H1 (cell line): ENCODE measurements around the gene SLC2A4RG. TPM values are rescaled to one million over a fixed set of nuclear protein-coding genes. Genes with fewer than 3 reads are reported as not detected.

ENCODE experiments used
- CTCF ChIA-PET: fragments of 300-600 bp; sonication (Branson Sonifier 250); formaldehyde crosslinking; loops from one replicate; lab custom pipeline; 2021; ENCODE audit not compliant: partially characterized antibody; lab: Charles Lee
- POLR2A ChIA-PET: fragments of 300-600 bp; sonication (Branson Sonifier 250); formaldehyde crosslinking; loops from one replicate; lab custom pipeline; 2021; ENCODE audit warnings: inconsistent platforms; ENCODE audit not compliant: partially characterized antibody; lab: Charles Lee
- DNase-seq, 2 experiments: peaks; one replicate each; pipeline versions ENCODE4 v3.0.0 to v3.0.0-alpha.2; 2010 to 2022; ENCODE audit warnings: low spot score in 2 of 2, low read depth in 1 of 2, mixed read lengths in 1 of 2
- FAIRE-seq: peaks from 2 replicates; lab custom pipeline; 2011; peaks lifted over from hg19 to GRCh38; lab: Jason Lieb, UNC
- H2AFZ ChIP-seq: 2 replicates; pipeline ENCODE4 v1.8.1; 2012; ENCODE audit warnings: low read length, inconsistent platforms
- H2AK5ac ChIP-seq: 2 replicates; pipeline ENCODE4 v1.6.1; 2013; ENCODE audit warnings: low read depth, low read length
- H2BK120ac ChIP-seq: replicated peaks from 2 replicates; pipeline ENCODE3; 2013; ENCODE audit warnings: low read depth, low read length, inconsistent platforms
- H2BK12ac ChIP-seq: 2 replicates; pipeline ENCODE4 v1.6.1; 2013; ENCODE audit warnings: low read depth, low read length
- H2BK15ac ChIP-seq: 2 replicates; pipeline ENCODE4 v1.6.1; 2013; ENCODE audit warnings: low read length
- H2BK20ac ChIP-seq: 2 replicates; pipeline ENCODE4 v1.6.1; 2013; ENCODE audit warnings: low read length
- H2BK5ac ChIP-seq: 2 replicates; pipeline ENCODE4 v1.6.1; 2013; ENCODE audit warnings: low read depth, low read length
- H3K14ac ChIP-seq: 2 replicates; pipeline ENCODE4 v1.6.1; 2013; ENCODE audit warnings: inconsistent platforms; ENCODE audit not compliant: insufficient read length
- H3K18ac ChIP-seq: 2 replicates; pipeline ENCODE4 v1.6.1; 2013; ENCODE audit warnings: low read length; ENCODE audit errors: extremely low read depth
- H3K23ac ChIP-seq: 2 replicates; pipeline ENCODE4 v1.6.1; 2013; ENCODE audit warnings: inconsistent platforms; ENCODE audit not compliant: insufficient read length
- H3K23me2 ChIP-seq: 2 replicates; pipeline ENCODE4 v1.6.1; 2013; ENCODE audit warnings: low read depth, low read length
- H3K27ac ChIP-seq: 2 replicates; pipeline ENCODE4 v1.6.1; 2011; ENCODE audit warnings: low read depth, low read length, inconsistent platforms
- H3K27me3 ChIP-seq, 4 experiments: replicated peaks in 1 of 4; 1 replicate in 1 of 4; 2 replicates in 3 of 4; pipeline versions ENCODE4 v1.6.1 to v1.8.1; 2011 to 2013; ENCODE audit warnings: low read length in 3 of 4, mild to moderate bottlenecking in 3 of 4, inconsistent platforms in 2 of 4, mixed read lengths in 2 of 4, moderate library complexity in 1 of 4; ENCODE audit not compliant: control insufficient read depth in 3 of 4, insufficient read depth in 3 of 4; ENCODE audit errors: extremely low read depth in 1 of 4
- H3K36me3 ChIP-seq, 4 experiments: 2 replicates each; pipeline versions ENCODE4 v1.6.1 to v1.8.1; 2011 to 2013; ENCODE audit warnings: mild to moderate bottlenecking in 4 of 4, low read length in 3 of 4, moderate library complexity in 2 of 4, control low read depth in 1 of 4, inconsistent platforms in 1 of 4; ENCODE audit not compliant: insufficient read depth in 4 of 4, control insufficient read depth in 2 of 4
- H3K4ac ChIP-seq: replicated peaks from 2 replicates; pipeline ENCODE3; 2013; ENCODE audit warnings: low read length, low read depth, mixed read lengths, inconsistent platforms; ENCODE audit not compliant: insufficient read length
- H3K4me1 ChIP-seq, 4 experiments: replicated peaks in 1 of 4; 1 replicate in 1 of 4; 2 replicates in 3 of 4; pipeline versions ENCODE4 v1.6.1 to v1.8.1; 2011 to 2013; ENCODE audit warnings: low read length in 3 of 4, inconsistent platforms in 2 of 4, mixed read lengths in 1 of 4; ENCODE audit not compliant: insufficient read depth in 4 of 4, control insufficient read depth in 3 of 4
- H3K4me2 ChIP-seq, 2 experiments: 2 replicates each; pipeline versions ENCODE4 v1.6.1 to v1.8.1; 2011 to 2013; ENCODE audit warnings: low read depth in 2 of 2, low read length in 2 of 2, control low read depth in 1 of 2, inconsistent platforms in 1 of 2, mild to moderate bottlenecking in 1 of 2; ENCODE audit not compliant: insufficient read depth in 1 of 2
- H3K4me3 ChIP-seq, 4 experiments: fragments of 200-600, 300-600 bp in 1 of 4; sonication (generic), shearing (Covaris generic), sonication (Bioruptor Twin) in 1 of 4; 2 replicates each; pipeline versions ENCODE4 v1.5.1 to v1.8.1; 2011 to 2016; ENCODE audit warnings: low read length in 4 of 4, low read depth in 3 of 4, control low read depth in 2 of 4, inconsistent platforms in 2 of 4, mild to moderate bottlenecking in 2 of 4, mixed read lengths in 1 of 4, moderate library complexity in 1 of 4; ENCODE audit not compliant: insufficient read depth in 2 of 4; ENCODE audit errors: extremely low read depth in 1 of 4
- H3K56ac ChIP-seq: replicated peaks from 2 replicates; pipeline ENCODE3; 2013; ENCODE audit warnings: low read depth, mild to moderate bottlenecking, mixed read lengths, low read length, inconsistent platforms; ENCODE audit not compliant: insufficient read length
- H3K79me1 ChIP-seq: 2 replicates; pipeline ENCODE4 v1.6.1; 2013; ENCODE audit warnings: low read depth, low read length, control low read depth
- H3K79me2 ChIP-seq, 2 experiments: 2 replicates each; pipeline versions ENCODE4 v1.6.1 to v1.8.1; 2012 to 2013; ENCODE audit warnings: low read length in 2 of 2, mild to moderate bottlenecking in 2 of 2, inconsistent platforms in 1 of 2; ENCODE audit not compliant: insufficient read depth in 2 of 2, control insufficient read depth in 1 of 2
- H3K9ac ChIP-seq, 4 experiments: replicated peaks in 1 of 4; 1 replicate in 1 of 4; 2 replicates in 3 of 4; pipeline versions ENCODE4 v1.6.1 to v1.8.1; 2011 to 2013; ENCODE audit warnings: low read depth in 3 of 4, low read length in 3 of 4, control low read depth in 2 of 4, mild to moderate bottlenecking in 2 of 4, moderate library complexity in 2 of 4, inconsistent platforms in 1 of 4; ENCODE audit errors: extremely low read depth in 1 of 4
- H3K9me3 ChIP-seq, 2 experiments: 2 replicates each; pipeline versions ENCODE4 v1.6.1 to v1.8.1; 2012 to 2013; ENCODE audit warnings: mild to moderate bottlenecking in 2 of 2, moderate library complexity in 2 of 2, control low read depth in 1 of 2, inconsistent platforms in 1 of 2, low read depth in 1 of 2, low read length in 1 of 2, mixed read lengths in 1 of 2; ENCODE audit not compliant: insufficient read depth in 2 of 2
- H4K20me1 ChIP-seq, 2 experiments: replicated peaks in 1 of 2; 2 replicates each; pipeline versions ENCODE3 to v1.8.1; 2011 to 2013; ENCODE audit warnings: inconsistent platforms in 2 of 2, low read length in 2 of 2, mild to moderate bottlenecking in 1 of 2; ENCODE audit not compliant: insufficient read depth in 2 of 2, control insufficient read depth in 1 of 2
- H4K5ac ChIP-seq: 2 replicates; pipeline ENCODE4 v1.6.1; 2013; ENCODE audit warnings: low read length, low read depth, mixed read lengths, inconsistent platforms; ENCODE audit not compliant: insufficient read length
- H4K8ac ChIP-seq: 2 replicates; pipeline ENCODE4 v1.8.0; 2013; ENCODE audit warnings: mild to moderate bottlenecking, moderate library complexity, low read length, inconsistent platforms; ENCODE audit not compliant: insufficient read depth; ENCODE audit errors: extremely low read depth
- H4K91ac ChIP-seq: replicated peaks from 2 replicates; pipeline ENCODE3; 2013; ENCODE audit warnings: low read length, mixed read lengths, inconsistent platforms; ENCODE audit not compliant: insufficient read length
- ASH2L ChIP-seq: fragments of 200-600, 300-600 bp; sonication (generic); IDR thresholded peaks from one replicate; pipeline ENCODE4 v1.7.1; 2017; ENCODE audit warnings: low read length
- BACH1 ChIP-seq: IDR thresholded peaks from 2 replicates; pipeline ENCODE4 v1.6.1; 2012; ENCODE audit warnings: low read length, improper control_type of control experiment
- CEBPB ChIP-seq: IDR thresholded peaks from 2 replicates; pipeline ENCODE4 v1.6.1; 2012; ENCODE audit warnings: low read depth, low read length
- CHD2 ChIP-seq: IDR thresholded peaks from 2 replicates; pipeline ENCODE4 v1.6.1; 2012; ENCODE audit warnings: low read length, improper control_type of control experiment
- EZH2 ChIP-seq: fragments of 200-600 bp; sonication (generic); IDR thresholded peaks from 2 replicates; pipeline ENCODE4 v1.7.1; 2012; ENCODE audit warnings: low read depth, mild to moderate bottlenecking, moderate library complexity, low read length, inconsistent platforms; ENCODE audit not compliant: severe bottlenecking
- HDAC6 ChIP-seq: IDR thresholded peaks from one replicate; pipeline ENCODE4 v1.7.1; 2012; ENCODE audit warnings: low read depth, mild to moderate bottlenecking, inconsistent platforms, low read length, moderate library complexity
- MAFK ChIP-seq: IDR thresholded peaks from 2 replicates; pipeline ENCODE4 v1.6.1; 2012; ENCODE audit warnings: low read depth, mild to moderate bottlenecking, improper control_type of control experiment, low read length
- NRF1 ChIP-seq: IDR thresholded peaks from 2 replicates; pipeline ENCODE4 v1.6.1; 2011; ENCODE audit warnings: mild to moderate bottlenecking, low read depth, low read length, improper control_type of control experiment
- RXRA ChIP-seq: IDR thresholded peaks from 2 replicates; pipeline ENCODE4 v1.6.1; 2011; ENCODE audit warnings: low read depth, mild to moderate bottlenecking, low read length, moderate library complexity; ENCODE audit not compliant: insufficient read depth
- SAP30 ChIP-seq: fragments of 300-600 bp; sonication (generic); IDR thresholded peaks from 2 replicates; pipeline ENCODE4 v1.7.1; 2012; ENCODE audit warnings: low read length, moderate library complexity, mild to moderate bottlenecking, inconsistent platforms; ENCODE audit not compliant: insufficient read depth, insufficient replicate concordance
- SIX5 ChIP-seq: IDR thresholded peaks from 2 replicates; pipeline ENCODE4 v1.6.1; 2011; ENCODE audit warnings: mild to moderate bottlenecking, low read depth, low read length
- TEAD4 ChIP-seq: IDR thresholded peaks from 2 replicates; pipeline ENCODE4 v1.6.1; 2012; ENCODE audit warnings: low read depth, low read length, inconsistent platforms, mixed read lengths
- WGBS, 2 experiments: shearing (Covaris generic) in 1 of 2; methylation state at CpG; one replicate each; pipeline versions ENCODE4 v1.1.6 to v1.1.7; 2013 to 2015; ENCODE audit warnings: low lambda C conversion rate in 2 of 2, mixed read lengths in 2 of 2, inconsistent platforms in 1 of 2, low coverage in 1 of 2, missing lambda C conversion rate in 1 of 2; ENCODE audit not compliant: insufficient replicate concordance in 2 of 2, insufficient coverage in 1 of 2, insufficient read length in 1 of 2; ENCODE audit errors: extremely low coverage in 1 of 2, missing lambda C conversion rate in 1 of 2; 5-methylcytosine and 5-hydroxymethylcytosine counted together
- polyA plus RNA-seq, 7 experiments: library from polyadenylated mRNA; depleted of rRNA in 3 of 7; stranded (reverse) in 5 of 7; unstranded in 2 of 7; fragments of >200 nt in 5 of 7; fragments of 200-250 nt in 2 of 7; gene quantifications; 1 replicate in 5 of 7; 2 replicates in 1 of 7; 4 replicates in 1 of 7; pipeline versions ENCODE4 v1.2.1 to v1.2.3, GENCODE V29; 2011 to 2013; ENCODE audit warnings: missing spikeins in 2 of 7, mixed read lengths in 2 of 7
- total RNA-seq: library from RNA; stranded (reverse); fragmentation: NEBNext Ultra II Directional; extraction: Animal tissue kit (Norgen Biotek cat#: 25700); gene quantifications from 2 replicates; pipeline ENCODE4 v1.2.1, GENCODE V29; 2021

The SLC2A4RG gene
- total and polyA plus RNA-seq, 2 of the 8 experiments (the other 6 are each of a cell fraction or from before 2014, with no cell fraction given): 15.9 to 29.1 TPM

- Histone ChIP-seq H3K9ac (no peak overlapping the region), H4K91ac (no peak overlapping the region), H2BK15ac (no peak overlapping the region), H3K9me3 (no peaks in the 10 kb centered on the region), H4K8ac (peak overlapping the region; percentile 35; the same call in 1 of the 2 replicates), H3K4ac (no peak overlapping the region), H2BK5ac (no peak overlapping the region), H3K14ac (no peak overlapping the region), H3K56ac (no peak overlapping the region), H3K23ac (no peak overlapping the region), H3K79me1 (peaks cover 2% of the 10 kb centered on the region; the same call in 1 of the 2 replicates), H3K4me2 (no peak overlapping the region), H3K27ac (no peak overlapping the region), H2BK20ac (no peak overlapping the region), H2BK12ac (no peak overlapping the region), H4K20me1 (peaks cover 0 to 2% of the 10 kb centered on the region in 2 experiments), H3K18ac (no peak overlapping the region), H2BK120ac (no peak overlapping the region), H3K27me3 (no peaks in the 10 kb centered on the region), H3K79me2 (no peaks in the 10 kb centered on the region), H3K36me3 (peaks cover 0 to 4% (median 1%) of the 10 kb centered on the region in 4 experiments; a peak in 2 of 8 replicates), H3K4me3 (no peak overlapping the region), H2AFZ (no peak overlapping the region), H3K23me2 (no peaks in the 10 kb centered on the region; the same call in 1 of the 2 replicates), H3K4me1 (no peaks in the 10 kb centered on the region), H4K5ac (no peak overlapping the region), H2AK5ac (no peak overlapping the region)
- FAIRE-seq (no peak), DNase-seq (no peak)
- WGBS, 2 experiments: 91% methylated on average over 24 of the region's 26 CpGs; no CpG with 5 or more reads in 1 of the 2 experiments
- ChIA-PET CTCF (interaction anchor here (0.7 to 1.0 kb wide), 3 partner anchors 18 to 166 kb away, joined by 3 to 6 read pairs (median 4); no protein-coding TSS in a partner anchor), POLR2A (interaction anchor here (0.6 to 0.7 kb wide), 3 partner anchors 22 to 97 kb away, joined by 3 read pairs; partner anchors contain the start of gene TPD52L2)
- TF ChIP-seq TEAD4 (no peak), NRF1 (no peak), SIX5 (no peak), SAP30 (no peak), RXRA (no peak), EZH2 (no peak), CEBPB (no peak), HDAC6 (no peak), BACH1 (no peak), MAFK (no peak), ASH2L (no peak), CHD2 (no peak)
These were observed 29.3 kb downstream of the SLC2A4RG start for GRCh38 chr20:63768591-63769515.
